Measurements from ENCODE around the gene CNIH3.

GRCh38 chr1:224786533-224787250, 170.6 kb downstream of the CNIH3 start:
- no peak for TF ChIP-seq POLR2A (IDR thresholded peaks at IDR 0.05; ENCODE audit: borderline replicate concordance, extremely low read depth, insufficient read depth, insufficient read length)
- no peak for TF ChIP-seq CTCF (IDR thresholded peaks at IDR 0.05 in 2 of 3, conservative IDR thresholded peaks at IDR 0.05 in 1 of 3; ENCODE audit: borderline replicate concordance in 1 of 3, insufficient read depth in 1 of 3, low read depth in 2 of 3, low read length in 2 of 3)
- no peak for TF ChIP-seq ATF3 (IDR thresholded peaks at IDR 0.05)
- no peak for TF ChIP-seq POLR2AphosphoS5 (IDR thresholded peaks at IDR 0.05; ENCODE audit: low read depth, low read length)
- TF ChIP-seq EGR1 (IDR thresholded peaks at IDR 0.05; ENCODE audit: low read depth): no peak
- no peak for TF ChIP-seq EZH2 (IDR thresholded peaks at IDR 0.05)
- no peak for TF ChIP-seq SP1 (IDR thresholded peaks at IDR 0.05; ENCODE audit: low read depth)
- TF ChIP-seq FOSL1 (IDR thresholded peaks at IDR 0.05; ENCODE audit: low read depth): no peak
- TF ChIP-seq TCF7L2 (IDR thresholded peaks at IDR 0.05; ENCODE audit: borderline replicate concordance, extremely low read depth, insufficient read depth, insufficient read length): no peak
- TF ChIP-seq CEBPB (IDR thresholded peaks at IDR 0.05; ENCODE audit: low read depth): no peak
- TF ChIP-seq MAX (IDR thresholded peaks at IDR 0.05): no peak
- no peak for TF ChIP-seq REST (IDR thresholded peaks at IDR 0.05; ENCODE audit: low read depth)
- TF ChIP-seq RAD21 (IDR thresholded peaks at IDR 0.05; ENCODE audit: low read depth): no peak
- TF ChIP-seq SRF (IDR thresholded peaks at IDR 0.05; ENCODE audit: low read depth): no peak

Data from HCT116 (cell line).